ENCODE data around the gene SFSWAP.

DNA sequence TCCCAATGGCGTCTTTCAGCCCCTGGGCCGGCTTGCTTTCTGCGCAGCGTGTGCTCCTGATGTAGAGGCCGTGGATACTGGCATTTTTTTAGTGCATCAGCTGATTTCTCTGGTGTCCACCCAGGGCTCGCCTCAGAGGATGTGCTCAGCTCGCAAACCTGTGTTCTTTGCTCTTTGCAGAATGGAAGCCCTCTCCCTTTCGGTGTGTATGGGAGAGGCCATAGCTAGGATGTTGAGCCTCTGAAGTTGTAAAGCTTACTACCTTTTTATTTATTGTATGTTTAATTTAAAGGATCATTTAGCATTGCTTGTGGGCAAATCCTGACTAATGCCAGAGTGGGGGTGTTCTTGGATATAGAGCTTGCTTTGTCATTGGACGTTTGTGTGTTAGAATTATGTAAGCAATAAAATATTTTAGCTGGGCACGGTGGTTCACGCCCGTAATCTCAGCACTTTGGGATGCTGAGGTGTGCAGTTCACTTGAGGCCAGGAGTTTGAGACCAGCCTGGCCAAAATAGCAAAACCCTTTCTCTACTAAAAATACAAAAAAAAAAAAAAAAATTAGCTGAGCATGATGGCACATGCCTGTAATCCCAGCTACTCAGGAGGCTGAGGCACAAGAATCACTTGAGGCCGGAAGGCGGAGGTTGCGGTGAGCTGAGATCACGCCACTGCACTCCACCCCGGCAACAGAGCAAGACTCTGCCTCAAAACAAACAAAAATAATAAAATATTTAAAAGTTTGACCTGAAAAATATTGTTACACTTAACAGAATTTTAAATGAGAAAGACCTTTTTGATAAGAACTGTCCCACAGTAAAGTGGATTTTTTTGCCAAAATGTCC is 64.7 kb downstream of the SFSWAP start:
- no peak for TF ChIP-seq CTCF (IDR thresholded peaks at IDR 0.05; ENCODE audit: poor library complexity, severe bottlenecking)
- no peak for TF ChIP-seq MXI1 (conservative IDR thresholded peaks at IDR 0.05; ENCODE audit: poor library complexity, severe bottlenecking)
- no peak for TF ChIP-seq EZH2 (IDR thresholded peaks at IDR 0.05; ENCODE audit: borderline replicate concordance, insufficient read depth, low read length, poor library complexity, severe bottlenecking)
- TF ChIP-seq SMC3 (conservative IDR thresholded peaks at IDR 0.05; ENCODE audit: poor library complexity): no peak
- TF ChIP-seq POLR2AphosphoS5 (IDR thresholded peaks at IDR 0.05): no peak
- TF ChIP-seq, protein P1, sequence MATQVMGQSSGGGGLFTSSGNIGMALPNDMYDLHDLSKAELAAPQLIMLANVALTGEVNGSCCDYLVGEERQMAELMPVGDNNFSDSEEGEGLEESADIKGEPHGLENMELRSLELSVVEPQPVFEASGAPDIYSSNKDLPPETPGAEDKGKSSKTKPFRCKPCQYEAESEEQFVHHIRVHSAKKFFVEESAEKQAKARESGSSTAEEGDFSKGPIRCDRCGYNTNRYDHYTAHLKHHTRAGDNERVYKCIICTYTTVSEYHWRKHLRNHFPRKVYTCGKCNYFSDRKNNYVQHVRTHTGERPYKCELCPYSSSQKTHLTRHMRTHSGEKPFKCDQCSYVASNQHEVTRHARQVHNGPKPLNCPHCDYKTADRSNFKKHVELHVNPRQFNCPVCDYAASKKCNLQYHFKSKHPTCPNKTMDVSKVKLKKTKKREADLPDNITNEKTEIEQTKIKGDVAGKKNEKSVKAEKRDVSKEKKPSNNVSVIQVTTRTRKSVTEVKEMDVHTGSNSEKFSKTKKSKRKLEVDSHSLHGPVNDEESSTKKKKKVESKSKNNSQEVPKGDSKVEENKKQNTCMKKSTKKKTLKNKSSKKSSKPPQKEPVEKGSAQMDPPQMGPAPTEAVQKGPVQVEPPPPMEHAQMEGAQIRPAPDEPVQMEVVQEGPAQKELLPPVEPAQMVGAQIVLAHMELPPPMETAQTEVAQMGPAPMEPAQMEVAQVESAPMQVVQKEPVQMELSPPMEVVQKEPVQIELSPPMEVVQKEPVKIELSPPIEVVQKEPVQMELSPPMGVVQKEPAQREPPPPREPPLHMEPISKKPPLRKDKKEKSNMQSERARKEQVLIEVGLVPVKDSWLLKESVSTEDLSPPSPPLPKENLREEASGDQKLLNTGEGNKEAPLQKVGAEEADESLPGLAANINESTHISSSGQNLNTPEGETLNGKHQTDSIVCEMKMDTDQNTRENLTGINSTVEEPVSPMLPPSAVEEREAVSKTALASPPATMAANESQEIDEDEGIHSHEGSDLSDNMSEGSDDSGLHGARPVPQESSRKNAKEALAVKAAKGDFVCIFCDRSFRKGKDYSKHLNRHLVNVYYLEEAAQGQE (IDR thresholded peaks at IDR 0.05; ENCODE audit: borderline replicate concordance): no peak
- no peak for TF ChIP-seq EP300 (conservative IDR thresholded peaks at IDR 0.05; ENCODE audit: poor library complexity, severe bottlenecking)

Measured in neural cell (in vitro differentiated cells).